ENCODE results near the gene TMBIM6. TPM values are rescaled to one million over a fixed set of nuclear protein-coding genes. Genes with fewer than 3 reads are reported as not detected.

Gene TMBIM6
- total and polyA plus RNA-seq, 9 of the 15 experiments (the other 6 are each of a cell fraction or from before 2014, with no cell fraction given): 147 to 1,288 (median 352) TPM

GRCh38 chr12:49783917-49784676, 42.7 kb downstream of the TMBIM6 start (continued):
- TF ChIP-seq CREB1 (IDR thresholded peaks at IDR 0.05) (no peak), CREB1 (CRISPR knock-in tag; IDR thresholded peaks at IDR 0.05) (0 out of 2 replicates have a peak, but pooled peaks have one; percentile 41), ELF1 (tag; IDR thresholded peaks at IDR 0.05) (0 out of 2 replicates have a peak, but pooled peaks have one; percentile 44)

GRCh38 chr12:49784756-49785409, 43.5 kb downstream of the TMBIM6 start:
- ChIA-PET CTCF (ENCODE audit: low intra/inter-chr PET ratio) (no interaction called here), POLR2A (interaction anchor here (0.6 to 1.3 kb wide), 5 partner anchors 16 to 44 kb away, joined by 3 to 5 read pairs (median 3); partner anchors contain the start of gene TMBIM6)
- Histone ChIP-seq H3K9me1 (ENCODE audit: control insufficient read depth, insufficient read depth, low read length) (no peaks in the 10 kb centered on the region), H3K4me3 (no peak overlapping the region), H4K20me1 (replicated peaks; ENCODE audit: control insufficient read depth, insufficient read depth, low read length) (no peaks in the 10 kb centered on the region), H3K27ac (ENCODE audit: extremely low read depth, low read depth, low read length) (no peak overlapping the region; the same call in 2 of the 3 replicates), H3K4me2 (ENCODE audit: insufficient read depth, low read length) (peak overlapping the region; percentile 38; the same call in 1 of the 2 replicates), H3K27me3 (ENCODE audit: control insufficient read depth in 2 of 2, insufficient read depth in 2 of 2, low read length in 2 of 2) (no peaks in the 10 kb centered on the region), H2AFZ (ENCODE audit: low read depth, low read length) (peak overlapping the region; percentile 66; the same call in 1 of the 2 replicates), H3K4me1 (replicated peaks in 1 of 2; ENCODE audit: control insufficient read depth in 2 of 2, insufficient read depth in 2 of 2, low read length in 2 of 2) (peaks cover 7 to 13% of the 10 kb centered on the region in 2 experiments; a peak in 4 of 5 replicates), H3K9ac (ENCODE audit: insufficient read depth in 1 of 2, low read depth in 2 of 2, low read length in 2 of 2) (no peak overlapping the region), H3K79me2 (ENCODE audit: control insufficient read depth, insufficient read depth, low read length) (no peaks in the 10 kb centered on the region), H3K36me3 (ENCODE audit: control insufficient read depth, insufficient read depth, low read length) (no peaks in the 10 kb centered on the region), H3K9me3 (replicated peaks; ENCODE audit: control insufficient read depth, insufficient read depth, low read depth, low read length) (no peaks in the 10 kb centered on the region)
- DNase-seq (ENCODE audit: extremely low read depth in 1 of 4, low spot score in 3 of 4) (peak in 2 of 4 experiments; percentile 7 to 23), FAIRE-seq (no peak), ATAC-seq (peak; percentile 57)
- in situ Hi-C loops (cut with MboI): no loop called here
- BruUV-seq (replicated peaks): no TSS peak
- intact Hi-C loops (cut with micrococcal nuclease): no loop called here
- 39% methylated on average over 4 of the region's 4 CpGs for WGBS (ENCODE audit: insufficient coverage, low coverage, missing lambda C conversion rate)
- TF ChIP-seq CGGBP1 (CRISPR knock-in tag; IDR thresholded peaks at IDR 0.05) (no peak), FOSL1 (tag; conservative IDR thresholded peaks at IDR 0.05) (peak; percentile 56), NFE2L1 (tag; IDR thresholded peaks at IDR 0.05; ENCODE audit: borderline replicate concordance, low read depth) (peak; percentile 92), ZC3H4 (CRISPR knock-in tag; IDR thresholded peaks at IDR 0.05; ENCODE audit: borderline replicate concordance) (no peak), RBM25 (IDR thresholded peaks at IDR 0.05; ENCODE audit: low read depth, low read length, severe bottlenecking) (peak; percentile 55), EZH2 (IDR thresholded peaks at IDR 0.05; ENCODE audit: borderline replicate concordance, low read depth, low read length) (no peak), CREB3 (tag; conservative IDR thresholded peaks at IDR 0.05; ENCODE audit: low read depth) (no peak), ADNP (tag; IDR thresholded peaks at IDR 0.05) (0 out of 2 replicates have a peak, but pooled peaks have one; percentile 23), KHSRP (IDR thresholded peaks at IDR 0.05) (no peak), KDM1A (IDR thresholded peaks at IDR 0.05) (no peak; a peak in 1 of 4 replicates), CHD2 (IDR thresholded peaks at IDR 0.05; ENCODE audit: low read depth, low read length) (no peak), ZNF707 (CRISPR knock-in tag; conservative IDR thresholded peaks at IDR 0.05) (no peak), ZNF184 (CRISPR knock-in tag; IDR thresholded peaks at IDR 0.05) (no peak), ZBTB34 (CRISPR knock-in tag; IDR thresholded peaks at IDR 0.05) (no peak)

All from K562 (cell line).